Measurements from ENCODE around the gene ZEB1.

ZEB1 gene

DNA sequence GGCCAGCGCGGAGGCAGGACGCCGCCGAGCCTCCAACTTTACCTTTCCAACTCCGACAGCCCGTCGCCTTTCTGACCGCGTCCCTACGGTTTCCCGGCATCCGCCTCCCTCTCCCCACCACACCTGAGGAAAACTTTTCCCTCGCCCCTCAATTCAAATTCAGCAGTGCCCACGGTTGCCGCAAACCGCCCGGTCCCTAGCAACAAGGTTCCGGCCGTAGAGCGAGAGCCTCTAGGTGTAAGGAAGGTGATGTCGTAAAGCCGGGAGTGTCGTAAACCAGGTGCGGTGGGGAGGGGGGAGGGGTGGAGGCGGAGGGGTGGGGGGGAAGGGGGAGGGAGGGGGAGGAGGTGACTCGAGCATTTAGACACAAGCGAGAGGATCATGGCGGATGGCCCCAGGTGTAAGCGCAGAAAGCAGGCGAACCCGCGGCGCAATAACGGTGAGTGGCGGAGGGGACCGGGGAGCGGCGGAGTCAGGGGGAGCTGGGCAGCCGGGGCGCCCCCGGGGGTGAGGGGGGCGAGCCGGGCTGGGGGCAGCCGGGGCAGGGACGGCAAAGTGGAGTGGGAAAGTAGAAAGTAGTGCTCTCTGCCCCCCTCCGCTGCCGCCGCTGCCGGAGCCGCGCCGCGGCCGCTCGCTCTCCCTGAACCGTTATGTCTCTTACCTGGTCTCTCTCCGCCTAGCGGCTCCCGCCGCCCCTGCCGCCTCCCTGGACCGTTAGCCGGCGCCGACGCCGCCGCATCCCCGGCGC lies at the start of gene ZEB1:
ZEB1 (plus strand) TSS at position 363 of the 748 bp plus-strand sequence; CDS start at position 382, 19 bp downstream.
- peak within 1 kb of the TSS; percentile 77 for H3K4me3 ChIP-seq (ENCODE audit: low read depth, low read length)
- DNase-seq (ENCODE audit: low read depth), result peak; percentile 85
- TF ChIP-seq CTCF (IDR thresholded peaks at IDR 0.05; ENCODE audit: control insufficient read depth, extremely low read depth, insufficient read depth), result peak; percentile 39

DNA sequence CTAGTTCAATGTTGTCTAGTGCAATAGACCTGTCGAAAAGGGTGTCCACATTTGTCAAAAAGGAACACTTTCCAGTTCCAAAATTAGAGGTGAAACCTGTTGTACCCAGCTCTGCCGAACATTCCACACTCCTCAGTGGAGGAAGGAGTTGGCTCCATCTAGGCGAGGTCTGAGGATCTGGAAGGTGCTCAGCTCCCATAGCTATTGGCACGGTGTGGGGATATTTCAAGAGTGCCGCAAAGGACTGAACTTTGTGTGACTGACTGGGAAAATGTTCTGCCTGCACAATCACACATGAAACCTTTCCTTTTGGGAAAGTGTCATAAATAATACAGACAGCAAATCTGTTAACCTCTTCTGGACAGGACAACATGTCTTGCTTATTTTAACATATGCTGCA lies 48.1 kb upstream of the ZEB1 start:
- no peak for TF ChIP-seq CTCF (IDR thresholded peaks at IDR 0.05; ENCODE audit: control insufficient read depth, extremely low read depth, insufficient read depth)
- no peak for DNase-seq (ENCODE audit: low read depth)
- H3K4me3 ChIP-seq (ENCODE audit: low read depth, low read length), result no peak overlapping the region

GRCh38 chr10:31272841-31273240 lies 46.2 kb upstream of the ZEB1 start:
- H3K4me3 ChIP-seq (ENCODE audit: low read depth, low read length), result no peak overlapping the region
- no peak for TF ChIP-seq CTCF (IDR thresholded peaks at IDR 0.05; ENCODE audit: control insufficient read depth, extremely low read depth, insufficient read depth)

DNA sequence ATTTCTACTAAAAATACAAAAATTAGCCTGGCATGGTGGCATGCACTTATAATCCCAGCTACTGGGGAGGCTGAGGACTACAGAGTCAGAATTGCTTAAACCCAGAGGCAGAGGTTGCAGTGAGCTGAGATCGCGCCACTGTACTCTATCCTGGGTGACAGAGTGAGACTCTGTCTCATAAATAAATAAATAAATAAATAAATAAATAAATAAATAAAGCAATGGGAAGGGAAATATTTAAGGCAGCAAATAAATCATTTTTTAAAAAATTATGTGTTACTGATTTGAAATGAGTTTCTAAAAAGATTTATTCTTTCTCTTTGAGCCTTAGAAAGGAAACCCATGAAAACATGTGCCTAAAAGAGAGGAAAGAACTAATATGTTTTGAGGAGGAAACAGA lies 45.2 kb upstream of the ZEB1 start:
- no peak for TF ChIP-seq CTCF (IDR thresholded peaks at IDR 0.05; ENCODE audit: control insufficient read depth, extremely low read depth, insufficient read depth)
- H3K4me3 ChIP-seq (ENCODE audit: low read depth, low read length), result no peak overlapping the region
- DNase-seq (ENCODE audit: low read depth), result no peak

More at GRCh38 chr10:31272841-31273240, 46.2 kb upstream of the ZEB1 start:
- DNase-seq (ENCODE audit: low read depth), result no peak

- H3K4me3 ChIP-seq (ENCODE audit: low read depth, low read length), result no peak overlapping the region
- DNase-seq (ENCODE audit: low read depth), result no peak
- no peak for TF ChIP-seq CTCF (IDR thresholded peaks at IDR 0.05; ENCODE audit: control insufficient read depth, extremely low read depth, insufficient read depth)
These were observed 44.7 kb upstream of the ZEB1 start for GRCh38 chr10:31274310-31274709.

DNA sequence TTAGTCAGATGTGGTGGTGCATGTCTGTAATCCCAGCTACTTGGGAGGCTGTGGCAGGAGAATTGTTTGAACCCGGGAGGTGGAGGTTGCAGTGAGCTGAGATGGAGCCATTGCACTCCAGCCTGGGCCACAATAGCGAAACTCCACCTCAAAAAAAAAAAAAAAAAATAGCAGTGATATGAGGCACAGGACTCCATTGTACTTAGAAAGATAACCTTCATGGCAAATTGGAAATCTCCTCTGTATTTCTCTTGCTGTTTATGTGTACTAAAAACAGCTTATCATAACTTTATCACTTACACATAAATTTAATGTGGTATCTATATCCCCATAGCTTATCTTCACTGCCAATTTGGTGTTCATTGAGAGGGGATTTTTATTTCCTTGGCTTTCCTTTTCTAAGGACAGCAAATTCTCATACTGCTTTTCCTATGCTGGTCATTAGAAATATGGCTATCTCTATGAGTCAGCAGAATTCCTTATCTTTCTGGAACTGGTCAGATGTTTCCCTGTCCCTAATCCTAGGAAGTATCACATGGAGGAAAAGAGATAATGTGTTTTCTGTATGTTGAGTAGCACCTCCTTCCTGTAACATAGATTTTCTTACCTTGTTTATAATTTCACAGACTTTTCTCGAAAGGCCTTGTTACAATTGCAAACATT lies 40.6 kb upstream of the ZEB1 start:
- DNase-seq (ENCODE audit: low read depth), result no peak
- H3K4me3 ChIP-seq (ENCODE audit: low read depth, low read length), result no peak overlapping the region
- TF ChIP-seq CTCF (IDR thresholded peaks at IDR 0.05; ENCODE audit: control insufficient read depth, extremely low read depth, insufficient read depth), result no peak
